HCT116 (cell line): ENCODE data around the gene CRACR2A. TPM values are rescaled to one million over a fixed set of nuclear protein-coding genes. Genes with fewer than 3 reads are reported as not detected.

Source experiments
- ATAC-seq: fragments of 200-7000 bp; cut with Tn5 transposase; 2 replicates; pipeline ENCODE4 v1.9.1; 2020; ENCODE audit warnings: mild to moderate bottlenecking, moderate library complexity
- BruUV-seq: library from RNA; stranded (reverse); fragments of 400-500 nt; replicated peaks from 2 replicates; lab custom pipeline; 2021; lab: Mats Ljungman, UMichigan
- CTCF ChIA-PET: fragments of 300-600 bp; sonication (Branson Sonifier 250); formaldehyde crosslinking; loops from one replicate; lab custom pipeline; 2021; ENCODE audit warnings: antibody characterized with exemption; lab: Charles Lee
- POLR2A ChIA-PET: fragments of 300-600, 350-600 bp; sonication (Branson Sonifier 250); formaldehyde crosslinking; loops from one replicate; lab custom pipeline; 2021; ENCODE audit warnings: antibody characterized with exemption; lab: Charles Lee
- RAD21 ChIA-PET, 2 experiments: fragments of 300-600 bp; sonication (Branson Sonifier 250); formaldehyde crosslinking; loops; one replicate each; lab custom pipeline; 2023; ENCODE audit warnings: low total read pairs in 2 of 2; ENCODE audit not compliant: uncharacterized antibody in 2 of 2, unreplicated experiment in 2 of 2, low non-redundant PET in 1 of 2; lab: Charles Lee
- DNase-seq: peaks from one replicate; pipeline ENCODE4 v3.0.0-alpha.2; 2010; ENCODE audit warnings: low read depth, low spot score
- H2AFZ ChIP-seq: fragments of 200-600 bp; shearing (Covaris generic), sonication (generic); 2 replicates; pipeline ENCODE4 v1.6.1; 2017; ENCODE audit warnings: low read depth, mixed run types, mixed read lengths, antibody characterized with exemption, low read length; ENCODE audit not compliant: poor library complexity, severe bottlenecking
- H3K27ac ChIP-seq: 2 replicates; pipeline ENCODE4 v1.5.1; 2012; ENCODE audit warnings: low read depth, low read length
- H3K27me3 ChIP-seq: fragments of 200-600 bp; sonication (generic); 2 replicates; pipeline ENCODE4 v1.6.1; 2016; ENCODE audit warnings: mixed run types, low read length, mixed read lengths; ENCODE audit not compliant: insufficient read depth
- H3K36me3 ChIP-seq, 2 experiments: fragments of 200-500 bp in 1 of 2; fragments of 200-600 bp in 1 of 2; sonication (Bioruptor generic) in 1 of 2; sonication (generic) in 1 of 2; 2 replicates each; pipeline versions ENCODE4 v1.5.1 to v1.6.1; 2014 to 2016; ENCODE audit warnings: low read length in 2 of 2, inconsistent platforms in 1 of 2, mixed read lengths in 1 of 2, mixed run types in 1 of 2; ENCODE audit not compliant: insufficient read depth in 2 of 2, control insufficient read depth in 1 of 2
- H3K4me1 ChIP-seq, 2 experiments: fragments of 200-600 bp in 1 of 2; sonication (generic) in 1 of 2; 2 replicates each; pipeline versions ENCODE4 v1.5.1 to v1.6.1; 2012 to 2017; ENCODE audit warnings: low read length in 2 of 2, inconsistent platforms in 1 of 2, mild to moderate bottlenecking in 1 of 2, mixed read lengths in 1 of 2, mixed run types in 1 of 2, moderate library complexity in 1 of 2; ENCODE audit not compliant: insufficient read depth in 2 of 2, control insufficient read depth in 1 of 2
- H3K4me2 ChIP-seq: fragments of 200-600 bp; sonication (generic); 2 replicates; pipeline ENCODE4 v1.6.1; 2017; ENCODE audit warnings: mixed run types, low read length, mixed read lengths
- H3K4me3 ChIP-seq, 2 experiments: fragments of 200-600 bp in 1 of 2; sonication (generic) in 1 of 2; replicated peaks in 1 of 2; 2 replicates each; pipeline ENCODE4 v1.5.1; 2011 to 2016; ENCODE audit warnings: low read length in 2 of 2, control low read depth in 1 of 2, low read depth in 1 of 2, mild to moderate bottlenecking in 1 of 2, mixed read lengths in 1 of 2, mixed run types in 1 of 2
- H3K79me2 ChIP-seq: fragments of 200-600 bp; sonication (generic); 2 replicates; pipeline ENCODE4 v1.6.1; 2017; ENCODE audit warnings: mild to moderate bottlenecking, mixed run types, low read length, moderate library complexity, mixed read lengths; ENCODE audit not compliant: insufficient read depth
- H3K9ac ChIP-seq: fragments of 200-600 bp; sonication (generic); 2 replicates; pipeline ENCODE4 v1.6.1; 2016; ENCODE audit warnings: low read length, mixed read lengths
- H3K9me2 ChIP-seq: fragments of 200-600 bp; sonication (generic), shearing (Covaris generic); 2 replicates; pipeline ENCODE4 v1.6.1; 2017; ENCODE audit warnings: mixed run types, mild to moderate bottlenecking, moderate library complexity; ENCODE audit not compliant: insufficient read depth
- H3K9me3 ChIP-seq, 2 experiments: fragments of 200-500 bp in 1 of 2; fragments of 200-600 bp in 1 of 2; sonication (Bioruptor generic) in 1 of 2; sonication (generic) in 1 of 2; 2 replicates each; pipeline ENCODE4 v1.6.1; 2014 to 2017; ENCODE audit warnings: low read length in 2 of 2, mixed read lengths in 2 of 2, inconsistent platforms in 1 of 2, low read depth in 1 of 2, mild to moderate bottlenecking in 1 of 2, mixed run types in 1 of 2, moderate library complexity in 1 of 2; ENCODE audit not compliant: control insufficient read depth in 1 of 2, insufficient read depth in 1 of 2
- H4K20me1 ChIP-seq: fragments of 200-600 bp; sonication (generic), shearing (Covaris generic); 2 replicates; pipeline ENCODE4 v1.6.1; 2017; ENCODE audit warnings: mixed run types, mild to moderate bottlenecking, moderate library complexity; ENCODE audit not compliant: insufficient read depth
- CBX3 ChIP-seq: IDR thresholded peaks from 2 replicates; pipeline ENCODE4 v1.6.1; 2012; ENCODE audit warnings: low read depth
- CEBPB ChIP-seq: IDR thresholded peaks from 2 replicates; pipeline ENCODE4 v1.6.1; 2012; ENCODE audit warnings: low read depth
- ELF1 ChIP-seq: IDR thresholded peaks from 2 replicates; pipeline ENCODE4 v1.6.1; 2012; ENCODE audit warnings: low read depth, borderline replicate concordance
- EZH2 ChIP-seq: fragments of 200-600 bp; sonication (generic); IDR thresholded peaks from 2 replicates; pipeline ENCODE4 v1.6.1; 2017; ENCODE audit warnings: antibody characterized with exemption, mixed run types
- EZH2phosphoT487 ChIP-seq: fragments of 200-600 bp; IDR thresholded peaks from 2 replicates; pipeline ENCODE4 v1.6.1; 2018; ENCODE audit warnings: antibody characterized with exemption, borderline replicate concordance
- FOSL1 ChIP-seq: IDR thresholded peaks from 2 replicates; pipeline ENCODE4 v1.6.1; 2012; ENCODE audit warnings: low read depth
- POLR2AphosphoS5 ChIP-seq: IDR thresholded peaks from 2 replicates; pipeline ENCODE4 v1.6.1; 2011; ENCODE audit warnings: mild to moderate bottlenecking, low read depth, low read length, moderate library complexity
- SIN3A ChIP-seq: IDR thresholded peaks from 2 replicates; pipeline ENCODE4 v1.6.1; 2012; ENCODE audit warnings: low read depth
- YY1 ChIP-seq: IDR thresholded peaks from 2 replicates; pipeline ENCODE4 v1.6.1; 2011; ENCODE audit warnings: low read length, low read depth, moderate library complexity, mild to moderate bottlenecking; ENCODE audit not compliant: insufficient replicate concordance; ENCODE audit errors: extremely low read depth
- ZNF274 ChIP-seq: fragments of 200-500 bp; sonication (Bioruptor generic); IDR thresholded peaks from 2 replicates; pipeline ENCODE4 v1.6.1; 2014; ENCODE audit warnings: mild to moderate bottlenecking, low read depth, low read length, inconsistent platforms
- intact Hi-C: fragments of 100-400 bp; cut with micrococcal nuclease; formaldehyde crosslinking; loops from 2 replicates; pipeline ENCODE4 v1.10.0; 2022
- total RNA-seq: library from RNA; stranded (reverse); gene quantifications from one replicate; pipeline ENCODE4 v1.2.1, GENCODE V29; 2021; ENCODE audit not compliant: unreplicated experiment
- TF ChIP-seq, protein P1 (sequence below): IDR thresholded peaks from 2 replicates; pipeline ENCODE4 v1.6.1; 2012
- TF ChIP-seq, protein P2 (sequence below): IDR thresholded peaks from 2 replicates; pipeline ENCODE4 v1.6.1; 2012; ENCODE audit warnings: low read depth

CRACR2A gene
- total RNA-seq, 1 experiment from 2014 or later: 18.4 TPM

DNA sequence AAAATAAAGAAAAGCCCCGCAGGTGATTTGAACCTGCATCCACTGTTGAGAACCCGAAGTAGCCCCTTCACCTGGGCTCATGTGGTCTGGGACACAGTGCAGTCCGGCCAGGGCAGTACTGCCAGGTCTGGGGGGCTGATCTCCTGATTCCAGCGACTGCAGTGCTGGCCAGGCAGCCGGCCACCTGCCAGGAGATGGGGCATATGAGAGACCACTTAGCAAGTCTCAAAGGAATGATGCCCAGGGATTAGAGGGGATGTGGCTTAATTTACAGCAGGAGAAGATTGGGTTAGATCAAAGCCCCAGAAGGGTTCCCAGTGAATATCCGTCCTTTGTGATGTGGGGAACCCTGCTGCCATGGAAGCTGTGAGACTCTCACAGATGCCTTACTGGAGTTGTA lies 148.6 kb downstream of the CRACR2A start:
- POLR2A ChIA-PET: no interaction called here

More for the DNA sequence above, 148.6 kb downstream of the CRACR2A start:
- Histone ChIP-seq H3K4me1 (no peaks in the 10 kb centered on the region), H2AFZ (no peak overlapping the region), H3K9me2 (no peaks in the 10 kb centered on the region), H3K36me3 (no peaks in the 10 kb centered on the region), H3K9ac (no peak overlapping the region), H3K4me2 (no peak overlapping the region), H3K4me3 (no peak overlapping the region), H3K27ac (no peak overlapping the region), H3K79me2 (no peaks in the 10 kb centered on the region), H3K9me3 (no peaks in the 10 kb centered on the region), H3K27me3 (no peaks in the 10 kb centered on the region; the same call in 1 of the 2 replicates), H4K20me1 (no peaks in the 10 kb centered on the region)
- intact Hi-C loops: no loop called here
- DNase-seq (no peak), ATAC-seq (no peak)
- no peak for TF ChIP-seq CEBPB
- no peak for TF ChIP-seq SIN3A
- no peak for TF ChIP-seq CBX3
- no peak for TF ChIP-seq ZNF274
- TF ChIP-seq EZH2phosphoT487: no peak
- no peak for TF ChIP-seq YY1
- no peak for TF ChIP-seq EZH2
- no peak for TF ChIP-seq POLR2AphosphoS5
- TF ChIP-seq, protein P1, sequence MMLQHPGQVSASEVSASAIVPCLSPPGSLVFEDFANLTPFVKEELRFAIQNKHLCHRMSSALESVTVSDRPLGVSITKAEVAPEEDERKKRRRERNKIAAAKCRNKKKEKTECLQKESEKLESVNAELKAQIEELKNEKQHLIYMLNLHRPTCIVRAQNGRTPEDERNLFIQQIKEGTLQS: no peak
- no peak for TF ChIP-seq FOSL1
- TF ChIP-seq ELF1: no peak
- TF ChIP-seq, protein P2, sequence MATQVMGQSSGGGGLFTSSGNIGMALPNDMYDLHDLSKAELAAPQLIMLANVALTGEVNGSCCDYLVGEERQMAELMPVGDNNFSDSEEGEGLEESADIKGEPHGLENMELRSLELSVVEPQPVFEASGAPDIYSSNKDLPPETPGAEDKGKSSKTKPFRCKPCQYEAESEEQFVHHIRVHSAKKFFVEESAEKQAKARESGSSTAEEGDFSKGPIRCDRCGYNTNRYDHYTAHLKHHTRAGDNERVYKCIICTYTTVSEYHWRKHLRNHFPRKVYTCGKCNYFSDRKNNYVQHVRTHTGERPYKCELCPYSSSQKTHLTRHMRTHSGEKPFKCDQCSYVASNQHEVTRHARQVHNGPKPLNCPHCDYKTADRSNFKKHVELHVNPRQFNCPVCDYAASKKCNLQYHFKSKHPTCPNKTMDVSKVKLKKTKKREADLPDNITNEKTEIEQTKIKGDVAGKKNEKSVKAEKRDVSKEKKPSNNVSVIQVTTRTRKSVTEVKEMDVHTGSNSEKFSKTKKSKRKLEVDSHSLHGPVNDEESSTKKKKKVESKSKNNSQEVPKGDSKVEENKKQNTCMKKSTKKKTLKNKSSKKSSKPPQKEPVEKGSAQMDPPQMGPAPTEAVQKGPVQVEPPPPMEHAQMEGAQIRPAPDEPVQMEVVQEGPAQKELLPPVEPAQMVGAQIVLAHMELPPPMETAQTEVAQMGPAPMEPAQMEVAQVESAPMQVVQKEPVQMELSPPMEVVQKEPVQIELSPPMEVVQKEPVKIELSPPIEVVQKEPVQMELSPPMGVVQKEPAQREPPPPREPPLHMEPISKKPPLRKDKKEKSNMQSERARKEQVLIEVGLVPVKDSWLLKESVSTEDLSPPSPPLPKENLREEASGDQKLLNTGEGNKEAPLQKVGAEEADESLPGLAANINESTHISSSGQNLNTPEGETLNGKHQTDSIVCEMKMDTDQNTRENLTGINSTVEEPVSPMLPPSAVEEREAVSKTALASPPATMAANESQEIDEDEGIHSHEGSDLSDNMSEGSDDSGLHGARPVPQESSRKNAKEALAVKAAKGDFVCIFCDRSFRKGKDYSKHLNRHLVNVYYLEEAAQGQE: no peak
- CTCF ChIA-PET: no interaction called here
- BruUV-seq: no TSS peak
- RAD21 ChIA-PET: no interaction called here
